ENCODE measurements around the gene CACNA2D2. TPM values are rescaled to one million over a fixed set of nuclear protein-coding genes. Genes with fewer than 3 reads are reported as not detected.

CACNA2D2 gene
- total RNA-seq, 1 donor, result not detected

GRCh38 chr3:50390508-50391224 lies 112.8 kb downstream of the CACNA2D2 start:
- Histone ChIP-seq H3K27ac (ENCODE audit: low read depth, low read length) (no peak overlapping the region), H3K9me3 (ENCODE audit: low read depth, low read length) (no peaks in the 10 kb centered on the region), H3K79me2 (ENCODE audit: insufficient read depth, low read length) (no peaks in the 10 kb centered on the region), H3K4me3 (ENCODE audit: insufficient read depth, low read length) (no peak overlapping the region), H3K4me1 (ENCODE audit: insufficient read depth, low read length) (no peaks in the 10 kb centered on the region), H4K20me1 (ENCODE audit: insufficient read depth, low read length) (no peaks in the 10 kb centered on the region), H3K36me3 (ENCODE audit: insufficient read depth, low read length) (no peaks in the 10 kb centered on the region), H3K27me3 (ENCODE audit: insufficient read depth, low read length) (no peaks in the 10 kb centered on the region), H3K4me2 (ENCODE audit: insufficient read depth, low read length) (no peak overlapping the region), H2AFZ (ENCODE audit: low read length) (no peak overlapping the region)
- TF ChIP-seq, protein P1, sequence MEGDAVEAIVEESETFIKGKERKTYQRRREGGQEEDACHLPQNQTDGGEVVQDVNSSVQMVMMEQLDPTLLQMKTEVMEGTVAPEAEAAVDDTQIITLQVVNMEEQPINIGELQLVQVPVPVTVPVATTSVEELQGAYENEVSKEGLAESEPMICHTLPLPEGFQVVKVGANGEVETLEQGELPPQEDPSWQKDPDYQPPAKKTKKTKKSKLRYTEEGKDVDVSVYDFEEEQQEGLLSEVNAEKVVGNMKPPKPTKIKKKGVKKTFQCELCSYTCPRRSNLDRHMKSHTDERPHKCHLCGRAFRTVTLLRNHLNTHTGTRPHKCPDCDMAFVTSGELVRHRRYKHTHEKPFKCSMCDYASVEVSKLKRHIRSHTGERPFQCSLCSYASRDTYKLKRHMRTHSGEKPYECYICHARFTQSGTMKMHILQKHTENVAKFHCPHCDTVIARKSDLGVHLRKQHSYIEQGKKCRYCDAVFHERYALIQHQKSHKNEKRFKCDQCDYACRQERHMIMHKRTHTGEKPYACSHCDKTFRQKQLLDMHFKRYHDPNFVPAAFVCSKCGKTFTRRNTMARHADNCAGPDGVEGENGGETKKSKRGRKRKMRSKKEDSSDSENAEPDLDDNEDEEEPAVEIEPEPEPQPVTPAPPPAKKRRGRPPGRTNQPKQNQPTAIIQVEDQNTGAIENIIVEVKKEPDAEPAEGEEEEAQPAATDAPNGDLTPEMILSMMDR (IDR thresholded peaks at IDR 0.05; ENCODE audit: extremely low read depth, low read depth, low read length), result no peak
- DNase-seq (ENCODE audit: insufficient read length, low spot score, missing footprints), result no peak

- Histone ChIP-seq H3K4me2 (ENCODE audit: insufficient read depth, low read length) (no peak overlapping the region), H3K36me3 (ENCODE audit: insufficient read depth, low read length) (no peaks in the 10 kb centered on the region)
- TF ChIP-seq, protein P1 (IDR thresholded peaks at IDR 0.05; ENCODE audit: extremely low read depth, low read depth, low read length), result no peak
Observed at GRCh38 chr3:50389414-50389767, 114.0 kb downstream of the CACNA2D2 start.

DNA sequence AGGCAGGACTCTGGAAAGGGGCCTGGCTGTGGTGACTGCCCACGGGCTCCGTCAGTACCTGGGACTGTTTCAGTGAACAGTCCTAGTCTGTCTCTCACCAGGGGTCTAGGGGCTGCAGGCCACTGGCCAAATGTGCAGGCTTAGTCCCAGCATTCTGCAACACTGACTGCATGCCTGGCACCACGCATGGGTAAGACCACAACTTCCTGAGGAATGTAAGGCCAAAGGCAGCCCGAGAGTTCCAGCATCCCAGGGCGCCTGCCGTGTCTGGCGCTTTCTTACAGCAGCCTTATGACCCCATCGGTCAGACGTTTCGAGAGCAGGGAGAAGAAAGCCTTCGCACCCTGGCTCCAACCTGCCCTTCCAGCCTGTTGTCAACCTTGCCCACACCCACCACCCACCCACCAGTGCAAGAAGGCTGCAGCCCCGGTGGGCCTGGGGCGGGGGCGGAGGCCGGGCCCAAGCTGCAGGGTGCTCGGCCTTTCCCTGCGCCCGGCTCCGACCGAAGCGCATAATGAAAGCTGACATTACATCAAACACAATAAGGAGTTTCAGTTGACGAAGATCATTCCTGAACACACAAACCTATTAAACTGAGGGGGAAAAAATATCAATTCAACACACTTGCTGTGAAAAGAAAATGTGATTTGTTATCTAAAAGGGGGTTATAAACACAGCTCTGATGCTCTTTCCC lies 114.6 kb downstream of the CACNA2D2 start:
- H3K27me3 ChIP-seq (ENCODE audit: insufficient read depth, low read length), result no peaks in the 10 kb centered on the region
- TF ChIP-seq, protein P1 (IDR thresholded peaks at IDR 0.05; ENCODE audit: extremely low read depth, low read depth, low read length), result peak; percentile 0

More at GRCh38 chr3:50389414-50389767, 114.0 kb downstream of the CACNA2D2 start:
- Histone ChIP-seq H2AFZ (ENCODE audit: low read length) (no peak overlapping the region), H3K4me1 (ENCODE audit: insufficient read depth, low read length) (no peaks in the 10 kb centered on the region), H3K4me3 (ENCODE audit: insufficient read depth, low read length) (no peak overlapping the region), H3K9me3 (ENCODE audit: low read depth, low read length) (no peaks in the 10 kb centered on the region), H4K20me1 (ENCODE audit: insufficient read depth, low read length) (no peaks in the 10 kb centered on the region), H3K27ac (ENCODE audit: low read depth, low read length) (no peak overlapping the region), H3K79me2 (ENCODE audit: insufficient read depth, low read length) (no peaks in the 10 kb centered on the region), H3K27me3 (ENCODE audit: insufficient read depth, low read length) (no peaks in the 10 kb centered on the region)
- DNase-seq (ENCODE audit: insufficient read length, low spot score, missing footprints), result no peak

DNA sequence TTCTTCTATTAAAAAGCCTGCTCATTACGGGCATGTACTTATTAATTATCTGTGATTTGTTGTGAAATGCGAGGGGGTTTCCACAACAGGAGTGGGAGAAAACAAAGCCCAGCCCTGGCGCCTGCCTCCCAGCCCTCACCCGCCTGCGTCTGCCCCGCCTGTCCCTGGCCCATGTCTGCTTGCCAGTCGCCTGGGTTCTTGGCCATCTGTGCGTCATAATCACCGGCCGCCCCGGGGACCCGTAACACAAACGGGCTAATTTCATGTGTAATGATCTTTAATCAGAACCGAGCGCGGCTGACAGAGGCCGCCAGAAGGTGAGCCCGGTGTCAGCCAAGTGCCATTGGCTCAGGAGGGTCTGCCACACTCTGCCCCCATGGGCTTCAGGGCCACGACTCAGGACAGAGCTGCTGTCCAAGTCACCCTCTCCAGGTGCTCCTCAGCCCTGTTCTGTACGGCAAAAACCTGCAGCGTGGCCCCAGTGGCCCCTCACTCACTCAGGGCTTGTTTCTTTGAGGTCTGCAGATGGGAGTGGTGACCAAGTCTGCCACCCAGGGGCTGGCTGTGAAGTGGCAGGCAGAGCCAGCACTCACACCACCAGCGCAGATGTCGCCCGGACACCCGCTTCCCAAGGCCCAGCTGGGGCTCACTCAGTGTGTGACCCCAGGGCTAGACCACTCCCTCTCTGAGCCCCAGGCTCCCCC lies 115.3 kb downstream of the CACNA2D2 start:
- Histone ChIP-seq H4K20me1 (ENCODE audit: insufficient read depth, low read length) (no peaks in the 10 kb centered on the region), H3K4me3 (ENCODE audit: insufficient read depth, low read length) (no peak overlapping the region), H3K4me2 (ENCODE audit: insufficient read depth, low read length) (no peak overlapping the region), H3K4me1 (ENCODE audit: insufficient read depth, low read length) (no peaks in the 10 kb centered on the region), H3K79me2 (ENCODE audit: insufficient read depth, low read length) (no peaks in the 10 kb centered on the region), H3K9me3 (ENCODE audit: low read depth, low read length) (no peaks in the 10 kb centered on the region), H3K36me3 (ENCODE audit: insufficient read depth, low read length) (no peaks in the 10 kb centered on the region), H3K27me3 (ENCODE audit: insufficient read depth, low read length) (no peaks in the 10 kb centered on the region), H3K27ac (ENCODE audit: low read depth, low read length) (no peak overlapping the region), H2AFZ (ENCODE audit: low read length) (no peak overlapping the region)
- TF ChIP-seq, protein P1 (IDR thresholded peaks at IDR 0.05; ENCODE audit: extremely low read depth, low read depth, low read length), result peak; percentile 39
- DNase-seq (ENCODE audit: insufficient read length, low spot score, missing footprints), result no peak

More for the DNA sequence above, 114.6 kb downstream of the CACNA2D2 start:
- H3K4me3 ChIP-seq (ENCODE audit: insufficient read depth, low read length), result no peak overlapping the region
- H3K4me1 ChIP-seq (ENCODE audit: insufficient read depth, low read length), result no peaks in the 10 kb centered on the region
- no peaks in the 10 kb centered on the region for H3K79me2 ChIP-seq (ENCODE audit: insufficient read depth, low read length)
- H4K20me1 ChIP-seq (ENCODE audit: insufficient read depth, low read length), result no peaks in the 10 kb centered on the region
- no peak overlapping the region for H3K27ac ChIP-seq (ENCODE audit: low read depth, low read length)
- H3K4me2 ChIP-seq (ENCODE audit: insufficient read depth, low read length), result no peak overlapping the region
- H3K36me3 ChIP-seq (ENCODE audit: insufficient read depth, low read length), result no peaks in the 10 kb centered on the region
- DNase-seq (ENCODE audit: insufficient read length, low spot score, missing footprints), result no peak
- no peaks in the 10 kb centered on the region for H3K9me3 ChIP-seq (ENCODE audit: low read depth, low read length)
- no peak overlapping the region for H2AFZ ChIP-seq (ENCODE audit: low read length)
